ENCODE results near the gene EMB. TPM values are rescaled to one million over a fixed set of nuclear protein-coding genes. Genes with fewer than 3 reads are reported as not detected.
"Not testable (repeated sequence)": the region's sequence is repeated elsewhere in the genome, so short reads cannot be mapped to it uniquely, and the experiment has no call there.

EMB gene
- total RNA-seq, 5 donors from 2014 or later (not counting 1 experiment from before 2014, with no cell fraction given), result 148 to 210 (median 176) TPM

DNA sequence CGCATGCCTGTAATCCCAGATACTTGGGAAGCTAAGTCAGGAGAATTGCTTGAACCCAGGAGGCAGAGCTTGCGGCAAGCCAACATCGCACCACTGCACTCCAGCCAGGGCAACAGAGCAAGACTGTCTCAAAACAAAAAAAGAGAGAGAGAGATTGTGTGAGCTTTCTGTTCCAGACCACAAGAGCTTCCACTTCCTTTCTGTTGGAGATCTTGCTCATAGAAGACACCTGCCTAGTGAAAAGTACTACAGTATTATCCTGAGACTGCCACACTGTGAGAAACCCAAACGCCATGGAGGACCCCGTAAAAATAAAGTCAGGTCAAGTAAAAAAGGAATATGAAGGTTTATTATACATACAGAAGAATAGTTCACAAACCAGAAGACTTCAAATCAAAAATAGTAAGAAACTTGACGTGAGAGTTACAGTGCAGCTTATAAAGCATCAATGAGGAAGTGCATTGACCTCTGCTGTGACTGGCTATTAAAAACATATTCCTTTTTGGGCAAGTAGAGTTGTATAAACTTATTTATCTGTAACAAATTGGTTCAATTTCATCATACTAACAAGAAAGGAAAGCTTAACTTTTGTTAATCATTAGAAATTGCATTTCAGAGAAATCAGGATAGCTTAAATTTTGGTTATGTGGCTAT is 4.3 kb upstream of the EMB start:
- CTCF ChIA-PET, result interaction anchor here (0.6 to 1.7 kb wide), 7 partner anchors 29 to 306 kb away, joined by 3 to 12 read pairs (median 5); no protein-coding TSS in a partner anchor
- H3K9me3 Mint-ChIP-seq, result peaks cover 0 to 7% (median 0%) of the 10 kb centered on the region in 3 donors

DNA sequence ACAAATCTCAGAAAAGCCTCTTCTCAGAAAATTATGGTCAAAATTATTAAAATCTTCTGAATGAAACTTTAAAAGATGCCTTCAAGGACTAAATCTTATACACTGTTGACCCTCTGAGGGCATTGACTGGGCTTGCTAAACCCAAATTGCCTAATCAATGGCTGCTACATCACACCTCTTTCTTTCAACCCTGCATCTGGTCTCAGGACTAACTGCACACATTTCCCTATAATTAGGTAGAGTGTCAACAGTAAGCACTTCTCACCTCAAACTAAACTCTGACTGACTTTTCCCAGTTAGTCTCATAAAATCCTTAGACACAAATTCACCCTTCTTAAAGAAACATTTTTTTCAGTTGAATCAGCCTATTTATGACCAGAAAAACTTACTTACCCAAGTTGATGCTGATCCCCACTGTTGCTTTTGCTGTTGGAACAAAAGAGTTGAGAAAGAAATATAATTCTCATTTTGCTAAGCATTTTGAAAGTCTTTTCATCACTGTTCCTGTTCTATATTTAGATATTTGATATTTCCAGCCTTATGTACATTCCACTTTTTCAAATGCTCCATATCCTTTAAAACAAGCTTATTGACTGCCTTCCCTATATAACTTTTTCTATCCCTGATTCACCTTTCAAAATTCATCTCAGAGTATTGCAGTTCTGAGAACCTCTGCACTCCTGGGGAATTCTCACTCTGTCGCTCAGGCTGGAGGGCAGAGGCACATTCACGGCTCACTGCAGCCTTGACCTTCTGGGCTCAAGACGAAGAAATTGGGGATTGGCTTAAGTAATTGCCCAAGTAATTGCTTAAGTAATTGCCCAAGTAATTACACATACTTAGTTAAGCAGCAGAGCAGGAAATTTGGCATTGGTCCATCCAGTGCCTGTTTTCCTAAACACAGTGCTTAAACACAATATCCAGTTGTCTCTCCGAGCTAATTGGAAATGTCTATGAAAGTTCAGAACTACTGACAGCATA is 1.8 kb upstream of the EMB start:
- not testable (repeated sequence) for ATAC-seq (replicated peaks in 1 of 4); H3K27me3 ChIP-seq (replicated peaks in 1 of 2; ENCODE audit: control insufficient read depth in 2 of 2, extremely low read depth in 1 of 2, insufficient read depth in 2 of 2, low read length in 1 of 2); H3K27me3 Mint-ChIP-seq; H3K4me3 ChIP-seq (ENCODE audit: control insufficient read depth in 1 of 2, extremely low read depth in 1 of 2, low read length in 1 of 2); H3K9me3 ChIP-seq; H3K9me3 Mint-ChIP-seq; DNase-seq; H3K36me3 Mint-ChIP-seq; H3K36me3 ChIP-seq (ENCODE audit: control insufficient read depth in 2 of 2, extremely low read depth in 1 of 2, insufficient read depth in 1 of 2, low read length in 1 of 2)
- no CpG with 5 or more reads among the region's 4 CpGs for WGBS (ENCODE audit: insufficient coverage)
- Mint-ChIP-seq H3K27ac (peak overlapping the region; percentile 97 to 99), H3K4me1 (peaks cover 78 to 81% (median 80%) of the 10 kb centered on the region in 3 donors), H3K4me3 (peak overlapping the region; percentile 50 to 96 (median 53))
- Histone ChIP-seq H3K4me1 (ENCODE audit: control insufficient read depth in 1 of 2, extremely low read depth in 1 of 2, insufficient read depth in 2 of 2, low read length in 2 of 2) (peaks cover 22 to 42% of the 10 kb centered on the region in 2 experiments), H3K27ac (ENCODE audit: low read length) (peak overlapping the region; percentile 97)
- POLR2A ChIA-PET, result interaction anchor here in 1 of 2 donors (0.7 to 1.3 kb wide), 3 partner anchors 15 to 311 kb away, joined by 4 to 8 read pairs (median 4); no protein-coding TSS in a partner anchor
- CTCF ChIA-PET, result interaction anchor here in 1 of 2 donors (1.0 to 1.4 kb wide), 3 partner anchors 12 to 308 kb away, joined by 3 to 4 read pairs (median 4); no protein-coding TSS in a partner anchor

More for the DNA sequence above, 4.3 kb upstream of the EMB start:
- Mint-ChIP-seq H3K36me3 (no peaks in the 10 kb centered on the region), H3K27ac (peak overlapping the region; percentile 85 to 92), H3K27me3 (no peaks in the 10 kb centered on the region), H3K4me1 (peaks cover 67 to 80% (median 76%) of the 10 kb centered on the region in 3 donors), H3K4me3 (peak overlapping the region; percentile 52 to 60 (median 59))
- H3K36me3 ChIP-seq (ENCODE audit: control insufficient read depth in 2 of 2, extremely low read depth in 1 of 2, insufficient read depth in 1 of 2, low read length in 1 of 2), result no peaks in the 10 kb centered on the region
- no peaks in the 10 kb centered on the region for H3K9me3 ChIP-seq
- 17% methylated on average over 3 of the region's 6 CpGs for WGBS (ENCODE audit: insufficient coverage)
- H3K27me3 ChIP-seq (replicated peaks in 1 of 2; ENCODE audit: control insufficient read depth in 2 of 2, extremely low read depth in 1 of 2, insufficient read depth in 2 of 2, low read length in 1 of 2), result no peaks in the 10 kb centered on the region
- DNase-seq, result peak in 18 of 35 experiments; percentile 5 to 69 (median 23)
- peak; percentile 23 to 39 (median 30) for ATAC-seq (replicated peaks in 1 of 4)
- POLR2A ChIA-PET, result interaction anchor here (0.6 to 0.9 kb wide), 5 partner anchors 13 to 314 kb away, joined by 3 to 13 read pairs (median 5); no protein-coding TSS in a partner anchor
- peak overlapping the region; percentile 15 for H3K4me3 ChIP-seq (ENCODE audit: control insufficient read depth in 1 of 2, extremely low read depth in 1 of 2, low read length in 1 of 2)
- H3K27ac ChIP-seq (ENCODE audit: low read length), result peak overlapping the region; percentile 47
- H3K4me1 ChIP-seq (ENCODE audit: control insufficient read depth in 1 of 2, extremely low read depth in 1 of 2, insufficient read depth in 2 of 2, low read length in 2 of 2), result peaks cover 18 to 35% of the 10 kb centered on the region in 2 experiments

DNA sequence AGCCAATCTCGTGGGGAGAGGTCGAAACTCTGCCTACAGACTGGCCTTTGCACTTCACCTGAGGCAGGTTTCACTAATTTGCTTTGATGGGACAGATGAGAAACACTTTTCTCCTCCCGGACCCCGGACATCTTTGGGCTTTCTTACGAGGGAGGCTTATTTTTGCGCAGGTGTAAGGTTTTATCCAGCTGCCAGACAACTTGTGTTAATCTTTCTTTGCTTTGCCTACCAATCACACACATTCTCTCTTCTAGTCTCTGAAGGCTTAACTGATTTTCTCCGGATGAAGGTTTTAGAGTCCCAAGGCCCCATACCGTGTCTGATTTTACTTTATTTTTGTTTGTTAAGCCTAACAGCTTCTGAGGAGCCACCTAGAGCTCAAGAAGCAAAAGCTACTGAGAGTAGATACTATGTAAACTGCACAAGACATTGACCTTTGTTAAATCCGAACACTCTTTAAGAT is 436 bp upstream of the EMB start:
- Mint-ChIP-seq H3K27ac (peak overlapping the region; percentile 97 to 99), H3K4me3 (peak overlapping the region; percentile 94 to 96 (median 96)), H3K4me1 (peaks cover 77 to 81% (median 78%) of the 10 kb centered on the region in 3 donors), H3K27me3 (no peaks in the 10 kb centered on the region), H3K36me3 (peaks cover 2% of the 10 kb centered on the region), H3K9me3 (peaks cover 0 to 2% (median 0%) of the 10 kb centered on the region in 3 donors)
- no peak for DNase-seq
- 0% methylated on average over 4 of the region's 9 CpGs for WGBS (ENCODE audit: insufficient coverage)
- ChIA-PET POLR2A (interaction anchor here (0.6 to 1.5 kb wide), 6 partner anchors 9 to 303 kb away, joined by 3 to 8 read pairs (median 4); no protein-coding TSS in a partner anchor), CTCF (interaction anchor here in 1 of 2 donors (1.0 to 2.1 kb wide), 7 partner anchors 11 to 309 kb away, joined by 3 to 10 read pairs (median 5); no protein-coding TSS in a partner anchor)
- Histone ChIP-seq H3K36me3 (ENCODE audit: control insufficient read depth in 2 of 2, extremely low read depth in 1 of 2, insufficient read depth in 1 of 2, low read length in 1 of 2) (no peaks in the 10 kb centered on the region), H3K4me1 (ENCODE audit: control insufficient read depth in 1 of 2, extremely low read depth in 1 of 2, insufficient read depth in 2 of 2, low read length in 2 of 2) (peaks cover 26 to 38% of the 10 kb centered on the region in 2 experiments), H3K9me3 (no peaks in the 10 kb centered on the region), H3K27me3 (replicated peaks in 1 of 2; ENCODE audit: control insufficient read depth in 2 of 2, extremely low read depth in 1 of 2, insufficient read depth in 2 of 2, low read length in 1 of 2) (no peaks in the 10 kb centered on the region), H3K27ac (ENCODE audit: low read length) (peak overlapping the region; percentile 97), H3K4me3 (ENCODE audit: control insufficient read depth in 1 of 2, extremely low read depth in 1 of 2, low read length in 1 of 2) (peak overlapping the region; percentile 75 to 88)
- ATAC-seq (replicated peaks in 1 of 4), result peak; percentile 13 to 26 (median 17)

DNA sequence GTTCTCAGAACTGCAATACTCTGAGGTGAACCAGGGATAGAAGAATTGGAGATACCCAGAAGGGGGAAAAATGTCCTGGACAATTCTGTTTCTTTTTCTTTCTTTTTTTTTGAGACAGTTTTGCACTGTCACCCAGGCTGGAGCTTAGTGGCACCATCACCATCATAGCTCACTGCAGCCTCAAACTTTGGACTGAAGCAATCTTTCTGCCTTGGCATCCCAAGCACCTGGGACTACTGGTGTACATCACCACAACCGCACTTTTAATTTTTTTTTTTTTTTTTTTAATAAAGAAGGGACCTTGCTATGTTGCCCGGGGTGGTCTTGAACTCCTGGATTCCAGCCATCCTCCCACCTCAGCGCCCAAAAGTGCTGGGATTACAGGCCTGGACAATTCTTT is 1.9 kb downstream of the EMB start:
- POLR2A ChIA-PET, result interaction anchor here (0.5 to 0.7 kb wide), 3 partner anchors 11 to 76 kb away, joined by 4 to 7 read pairs (median 6); no protein-coding TSS in a partner anchor
- Mint-ChIP-seq H3K27ac (peak overlapping the region; percentile 52 to 99), H3K9me3 (no peaks in the 10 kb centered on the region), H3K4me1 (peaks cover 76 to 83% (median 80%) of the 10 kb centered on the region in 3 donors), H3K4me3 (peak overlapping the region; percentile 94 to 96 (median 96)), H3K36me3 (peaks cover 11% of the 10 kb centered on the region), H3K27me3 (no peaks in the 10 kb centered on the region)
- Histone ChIP-seq H3K27ac (ENCODE audit: low read length) (no peak overlapping the region), H3K36me3 (ENCODE audit: control insufficient read depth in 2 of 2, extremely low read depth in 1 of 2, insufficient read depth in 1 of 2, low read length in 1 of 2) (no peaks in the 10 kb centered on the region), H3K4me1 (ENCODE audit: control insufficient read depth in 1 of 2, extremely low read depth in 1 of 2, insufficient read depth in 2 of 2, low read length in 2 of 2) (peaks cover 19 to 26% of the 10 kb centered on the region in 2 experiments), H3K9me3 (no peaks in the 10 kb centered on the region), H3K4me3 (ENCODE audit: control insufficient read depth in 1 of 2, extremely low read depth in 1 of 2, low read length in 1 of 2) (peak overlapping the region in 1 of 2 donors; percentile 75), H3K27me3 (replicated peaks in 1 of 2; ENCODE audit: control insufficient read depth in 2 of 2, extremely low read depth in 1 of 2, insufficient read depth in 2 of 2, low read length in 1 of 2) (no peaks in the 10 kb centered on the region)
- ATAC-seq (replicated peaks in 1 of 4) (no peak), DNase-seq (no peak)
- CTCF ChIA-PET, result interaction anchor here in 1 of 2 donors (0.9 kb wide), 1 partner anchor 69 kb away, joined by 4 read pairs; no protein-coding TSS in a partner anchor
- no CpG with 5 or more reads among the region's 3 CpGs for WGBS (ENCODE audit: insufficient coverage)

DNA sequence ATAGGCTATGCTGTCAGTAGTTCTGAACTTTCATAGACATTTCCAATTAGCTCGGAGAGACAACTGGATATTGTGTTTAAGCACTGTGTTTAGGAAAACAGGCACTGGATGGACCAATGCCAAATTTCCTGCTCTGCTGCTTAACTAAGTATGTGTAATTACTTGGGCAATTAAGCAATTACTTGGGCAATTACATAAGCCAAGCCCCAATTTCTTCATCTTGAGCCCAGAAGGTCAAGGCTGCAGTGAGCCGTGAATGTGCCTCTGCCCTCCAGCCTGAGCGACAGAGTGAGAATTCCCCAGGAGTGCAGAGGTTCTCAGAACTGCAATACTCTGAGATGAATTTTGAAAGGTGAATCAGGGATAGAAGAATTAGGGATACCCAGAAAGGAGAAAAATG is 3.0 kb downstream of the EMB start:
- H3K9me3 ChIP-seq; H3K4me3 ChIP-seq (ENCODE audit: control insufficient read depth in 1 of 2, extremely low read depth in 1 of 2, low read length in 1 of 2); CTCF ChIA-PET; H3K36me3 ChIP-seq (ENCODE audit: control insufficient read depth in 2 of 2, extremely low read depth in 1 of 2, insufficient read depth in 1 of 2, low read length in 1 of 2); H3K27me3 Mint-ChIP-seq; H3K27ac ChIP-seq (ENCODE audit: low read length); DNase-seq; ATAC-seq (replicated peaks in 1 of 4); H3K9me3 Mint-ChIP-seq; H3K27me3 ChIP-seq (replicated peaks in 1 of 2; ENCODE audit: control insufficient read depth in 2 of 2, extremely low read depth in 1 of 2, insufficient read depth in 2 of 2, low read length in 1 of 2); POLR2A ChIA-PET: not testable (repeated sequence)
- peak overlapping the region; percentile 69 to 73 for H3K27ac Mint-ChIP-seq
- peaks cover 24 to 32% of the 10 kb centered on the region in 2 experiments for H3K4me1 ChIP-seq (ENCODE audit: control insufficient read depth in 1 of 2, extremely low read depth in 1 of 2, insufficient read depth in 2 of 2, low read length in 2 of 2)
- peaks cover 14% of the 10 kb centered on the region for H3K36me3 Mint-ChIP-seq
- H3K4me3 Mint-ChIP-seq, result peak overlapping the region; percentile 94 to 96 (median 96)
- H3K4me1 Mint-ChIP-seq, result peaks cover 79 to 89% (median 86%) of the 10 kb centered on the region in 3 donors
- no CpG with 5 or more reads among the region's 3 CpGs for WGBS (ENCODE audit: insufficient coverage)

Measured in T-cell (primary cell).